Neural cell (in vitro differentiated cells): ENCODE data around the gene FBXO46. TPM values are rescaled to one million over a fixed set of nuclear protein-coding genes. Genes with fewer than 3 reads are reported as not detected.

ENCODE experiments used
- H2AFZ ChIP-seq: fragments of 200-600, 300-800 bp; sonication (generic), shearing (Covaris generic); 2 replicates; pipeline ENCODE4 v1.6.0; 2014; ENCODE audit warnings: low read depth, mild to moderate bottlenecking, antibody characterized with exemption, low read length, moderate library complexity
- H3F3A ChIP-seq: fragments of 200-600 bp; shearing (Covaris generic); 2 replicates; pipeline ENCODE4 v1.6.1; 2016; ENCODE audit warnings: mild to moderate bottlenecking, moderate library complexity, mixed read lengths, antibody characterized with exemption, low read length; ENCODE audit not compliant: insufficient read depth, poor library complexity, severe bottlenecking
- H3K27ac ChIP-seq: fragments of 200-600, 300-800 bp; sonication (generic), shearing (Covaris generic); 2 replicates; pipeline ENCODE4 v1.5.1; 2014; ENCODE audit warnings: mild to moderate bottlenecking, low read length, moderate library complexity
- H3K27me3 ChIP-seq: fragments of 300-800, 200-600 bp; sonication (generic), shearing (Covaris generic); 2 replicates; pipeline ENCODE4 v1.6.0; 2014; ENCODE audit warnings: mild to moderate bottlenecking, low read depth, low read length, moderate library complexity; ENCODE audit not compliant: insufficient read depth
- H3K36me3 ChIP-seq: fragments of 300-800, 200-600 bp; sonication (generic), shearing (Covaris generic); 2 replicates; pipeline ENCODE4 v1.5.1; 2014; ENCODE audit warnings: mild to moderate bottlenecking, antibody characterized with exemption, low read length, moderate library complexity; ENCODE audit not compliant: insufficient read depth
- H3K4me2 ChIP-seq: fragments of 300-800, 200-600 bp; sonication (generic), shearing (Covaris generic); 2 replicates; pipeline ENCODE4 v1.6.0; 2014; ENCODE audit warnings: mild to moderate bottlenecking, low read length
- H3K4me3 ChIP-seq: fragments of 300-800, 200-600 bp; sonication (generic), shearing (Covaris generic); 2 replicates; pipeline ENCODE4 v1.5.1; 2014; ENCODE audit warnings: mild to moderate bottlenecking, low read length, moderate library complexity
- H3K79me2 ChIP-seq: fragments of 200-600 bp; shearing (Covaris generic); replicated peaks from 2 replicates; pipeline ENCODE4 v1.6.0; 2014; ENCODE audit warnings: mild to moderate bottlenecking, low read length, moderate library complexity; ENCODE audit not compliant: insufficient read depth
- H3K9ac ChIP-seq: fragments of 300-800, 200-600 bp; sonication (generic), shearing (Covaris generic); 2 replicates; pipeline ENCODE4 v1.6.1; 2016; ENCODE audit warnings: mild to moderate bottlenecking, low read length, mixed read lengths
- H3K9me2 ChIP-seq: fragments of 200-600 bp; shearing (Covaris generic); 2 replicates; pipeline ENCODE4 v1.6.1; 2016; ENCODE audit warnings: mild to moderate bottlenecking, low read length, mixed read lengths; ENCODE audit not compliant: insufficient read depth
- H3K9me3 ChIP-seq: fragments of 200-600, 300-800 bp; sonication (generic), shearing (Covaris generic); 2 replicates; pipeline ENCODE4 v1.6.1; 2016; ENCODE audit warnings: mild to moderate bottlenecking, mixed run types, low read length, moderate library complexity, mixed read lengths
- H4K20me1 ChIP-seq: fragments of 200-600 bp; shearing (Covaris generic); 2 replicates; pipeline ENCODE4 v1.6.1; 2016; ENCODE audit warnings: mild to moderate bottlenecking, mixed run types; ENCODE audit not compliant: insufficient read depth
- CTCF ChIP-seq: fragments of 450-650 bp; IDR thresholded peaks from 2 replicates; pipeline ENCODE4 v1.5.1; 2014; ENCODE audit warnings: antibody characterized with exemption, mild to moderate bottlenecking, moderate library complexity; ENCODE audit not compliant: poor library complexity, severe bottlenecking
- EP300 ChIP-seq: fragments of 450-650 bp; conservative IDR thresholded peaks from 2 replicates; pipeline ENCODE4 v1.6.1; 2014; ENCODE audit warnings: antibody characterized with exemption, mild to moderate bottlenecking, moderate library complexity; ENCODE audit not compliant: poor library complexity, severe bottlenecking
- EZH2 ChIP-seq: fragments of 200-600, 300-800 bp; shearing (Covaris generic), sonication (generic); IDR thresholded peaks from 2 replicates; pipeline ENCODE4 v1.6.1; 2014; ENCODE audit warnings: antibody characterized with exemption, low read length, borderline replicate concordance, mild to moderate bottlenecking; ENCODE audit not compliant: insufficient read depth, poor library complexity, severe bottlenecking
- MXI1 ChIP-seq: fragments of 450-650 bp; conservative IDR thresholded peaks from 2 replicates; pipeline ENCODE4 v1.6.1; 2014; ENCODE audit warnings: antibody characterized with exemption, mild to moderate bottlenecking; ENCODE audit not compliant: poor library complexity, severe bottlenecking
- POLR2AphosphoS5 ChIP-seq: IDR thresholded peaks from 2 replicates; pipeline ENCODE4 v1.6.1; 2012
- RAD21 ChIP-seq: fragments of 450-650 bp; conservative IDR thresholded peaks from 2 replicates; pipeline ENCODE4 v1.6.1; 2014; ENCODE audit warnings: antibody characterized with exemption, mild to moderate bottlenecking, moderate library complexity
- REST ChIP-seq: IDR thresholded peaks from 2 replicates; pipeline ENCODE4 v1.6.1; 2012; ENCODE audit warnings: borderline replicate concordance
- SMC3 ChIP-seq: fragments of 450-650 bp; conservative IDR thresholded peaks from 2 replicates; pipeline ENCODE4 v1.6.1; 2014; ENCODE audit warnings: antibody characterized with exemption, mild to moderate bottlenecking, moderate library complexity; ENCODE audit not compliant: poor library complexity
- polyA plus RNA-seq: library from polyadenylated mRNA; depleted of rRNA; stranded (reverse); fragments of >200 nt; gene quantifications from 2 replicates; pipeline ENCODE4 v1.2.3, GENCODE V29; 2014

Gene FBXO46
- polyA plus RNA-seq, 1 donor from 2014 or later, result 12.5 TPM

GRCh38 chr19:45711851-45712698 is 18.6 kb downstream of the FBXO46 start:
- H4K20me1 ChIP-seq, result no peaks in the 10 kb centered on the region
- H3K79me2 ChIP-seq, result peaks cover 23% of the 10 kb centered on the region
- no peaks in the 10 kb centered on the region for H3K36me3 ChIP-seq
- H2AFZ ChIP-seq, result no peak overlapping the region
- H3K4me3 ChIP-seq, result no peak overlapping the region
- TF ChIP-seq REST (no peak), SMC3 (no peak), MXI1 (no peak)
- no peaks in the 10 kb centered on the region for H3K27me3 ChIP-seq
- H3K9me3 ChIP-seq, result no peaks in the 10 kb centered on the region
- H3K27ac ChIP-seq, result no peak overlapping the region
- H3F3A ChIP-seq, result no peaks in the 10 kb centered on the region
- H3K9ac ChIP-seq, result no peak overlapping the region
- H3K4me2 ChIP-seq, result no peak overlapping the region
- H3K9me2 ChIP-seq, result no peaks in the 10 kb centered on the region

- Histone ChIP-seq H3K36me3 (no peaks in the 10 kb centered on the region), H3K27ac (no peak overlapping the region), H3K9ac (no peak overlapping the region), H3F3A (no peaks in the 10 kb centered on the region), H3K9me3 (no peaks in the 10 kb centered on the region), H3K79me2 (peaks cover 9% of the 10 kb centered on the region), H3K9me2 (no peaks in the 10 kb centered on the region), H3K4me2 (no peak overlapping the region), H2AFZ (no peak overlapping the region), H4K20me1 (no peaks in the 10 kb centered on the region), H3K27me3 (no peaks in the 10 kb centered on the region), H3K4me3 (no peak overlapping the region)
- no peak for TF ChIP-seq SMC3
- no peak for TF ChIP-seq POLR2AphosphoS5
These were observed 20.2 kb downstream of the FBXO46 start for GRCh38 chr19:45710356-45711130.

- Histone ChIP-seq H2AFZ (no peak overlapping the region), H3K36me3 (peaks cover 3% of the 10 kb centered on the region), H3K27me3 (no peaks in the 10 kb centered on the region), H3K9ac (no peak overlapping the region), H3K4me3 (no peak overlapping the region), H3K9me2 (no peaks in the 10 kb centered on the region), H3K4me2 (no peak overlapping the region), H4K20me1 (no peaks in the 10 kb centered on the region), H3K9me3 (no peaks in the 10 kb centered on the region), H3K79me2 (no peaks in the 10 kb centered on the region), H3F3A (no peaks in the 10 kb centered on the region), H3K27ac (no peak overlapping the region)
- TF ChIP-seq MXI1, result no peak
- TF ChIP-seq RAD21, result no peak
- no peak for TF ChIP-seq CTCF
- TF ChIP-seq EP300, result no peak
- no peak for TF ChIP-seq EZH2
- TF ChIP-seq SMC3, result no peak
- no peak for TF ChIP-seq POLR2AphosphoS5
These were observed 24.8 kb downstream of the FBXO46 start for GRCh38 chr19:45705710-45706415.
